ENCODE measurements around the gene SMURF1.

The SMURF1 gene

DNA sequence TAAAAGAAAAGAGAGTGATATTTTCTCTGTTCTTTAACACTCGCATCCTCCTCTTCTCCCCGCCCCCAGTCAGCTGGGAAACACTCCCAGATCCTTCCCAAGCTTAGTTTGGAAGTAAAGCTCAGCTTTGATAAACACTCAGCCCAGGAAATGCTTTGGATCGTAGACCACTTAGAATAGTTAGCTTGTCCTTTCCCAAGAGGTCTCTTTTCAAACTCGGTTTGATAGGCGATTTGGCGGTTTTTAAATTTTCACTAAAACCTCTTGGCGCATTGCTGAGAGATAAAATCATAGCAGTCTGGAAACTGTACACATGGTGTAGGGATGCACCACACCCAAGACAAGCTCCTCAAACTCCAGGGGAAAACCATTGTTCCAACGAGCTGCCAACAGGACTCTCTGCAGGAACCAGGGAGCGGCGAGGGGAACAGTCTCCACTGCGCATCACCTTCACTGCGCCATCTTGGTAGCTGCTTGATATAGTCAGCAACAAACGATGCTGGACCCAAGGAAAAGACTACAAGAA is 22.3 kb downstream of the SMURF1 start:
- TF ChIP-seq, protein P1, sequence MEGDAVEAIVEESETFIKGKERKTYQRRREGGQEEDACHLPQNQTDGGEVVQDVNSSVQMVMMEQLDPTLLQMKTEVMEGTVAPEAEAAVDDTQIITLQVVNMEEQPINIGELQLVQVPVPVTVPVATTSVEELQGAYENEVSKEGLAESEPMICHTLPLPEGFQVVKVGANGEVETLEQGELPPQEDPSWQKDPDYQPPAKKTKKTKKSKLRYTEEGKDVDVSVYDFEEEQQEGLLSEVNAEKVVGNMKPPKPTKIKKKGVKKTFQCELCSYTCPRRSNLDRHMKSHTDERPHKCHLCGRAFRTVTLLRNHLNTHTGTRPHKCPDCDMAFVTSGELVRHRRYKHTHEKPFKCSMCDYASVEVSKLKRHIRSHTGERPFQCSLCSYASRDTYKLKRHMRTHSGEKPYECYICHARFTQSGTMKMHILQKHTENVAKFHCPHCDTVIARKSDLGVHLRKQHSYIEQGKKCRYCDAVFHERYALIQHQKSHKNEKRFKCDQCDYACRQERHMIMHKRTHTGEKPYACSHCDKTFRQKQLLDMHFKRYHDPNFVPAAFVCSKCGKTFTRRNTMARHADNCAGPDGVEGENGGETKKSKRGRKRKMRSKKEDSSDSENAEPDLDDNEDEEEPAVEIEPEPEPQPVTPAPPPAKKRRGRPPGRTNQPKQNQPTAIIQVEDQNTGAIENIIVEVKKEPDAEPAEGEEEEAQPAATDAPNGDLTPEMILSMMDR (IDR thresholded peaks at IDR 0.05; ENCODE audit: low read depth, low read length), result no peak

DNA sequence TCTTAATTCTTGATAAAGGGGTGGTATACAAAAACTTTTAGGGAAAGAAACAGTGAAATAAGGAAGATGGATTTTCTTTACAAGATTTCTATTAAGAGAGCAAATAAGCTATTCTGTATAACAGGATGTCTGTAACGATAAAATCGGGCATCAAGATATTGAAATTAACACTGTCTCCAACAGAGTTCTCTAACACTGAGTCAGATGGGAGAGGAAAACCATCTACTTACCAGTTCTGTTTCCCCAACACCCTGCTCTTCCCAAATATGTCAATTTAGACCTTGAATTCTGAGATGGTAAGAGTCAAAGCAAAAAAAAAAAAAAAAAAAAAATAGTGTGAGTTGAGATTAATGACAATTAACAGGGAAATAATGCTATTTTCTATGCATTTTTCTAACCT is 23.0 kb downstream of the SMURF1 start:
- TF ChIP-seq, protein P1 (IDR thresholded peaks at IDR 0.05; ENCODE audit: low read depth, low read length), result no peak

More for the DNA sequence above, 22.3 kb downstream of the SMURF1 start:
- peak overlapping the region; percentile 2 for H3K4me3 ChIP-seq (ENCODE audit: low read depth, low read length)

DNA sequence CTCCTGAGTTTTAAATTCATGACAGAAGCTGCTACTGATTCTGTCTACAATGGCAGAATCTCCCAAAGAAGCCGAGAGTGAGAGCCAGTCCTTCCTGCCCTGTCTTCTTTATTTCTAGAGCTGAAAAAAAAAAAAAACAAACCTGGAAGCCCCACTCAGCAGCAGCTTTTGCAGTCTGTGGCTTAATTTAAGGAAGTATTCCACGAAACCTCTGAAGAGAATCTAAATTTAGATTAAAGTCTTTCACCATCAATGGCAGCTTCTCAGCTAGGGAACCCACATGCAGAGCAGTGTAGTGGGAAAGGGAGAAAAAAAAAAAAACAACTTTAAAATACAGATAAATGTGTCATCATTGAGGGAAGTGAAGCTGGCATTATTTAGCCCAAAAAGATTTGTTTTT is 23.4 kb downstream of the SMURF1 start:
- TF ChIP-seq, protein P1 (IDR thresholded peaks at IDR 0.05; ENCODE audit: low read depth, low read length), result no peak
- H3K4me3 ChIP-seq (ENCODE audit: low read depth, low read length), result no peak overlapping the region

More for the DNA sequence above, 23.0 kb downstream of the SMURF1 start:
- no peak overlapping the region for H3K4me3 ChIP-seq (ENCODE audit: low read depth, low read length)

DNA sequence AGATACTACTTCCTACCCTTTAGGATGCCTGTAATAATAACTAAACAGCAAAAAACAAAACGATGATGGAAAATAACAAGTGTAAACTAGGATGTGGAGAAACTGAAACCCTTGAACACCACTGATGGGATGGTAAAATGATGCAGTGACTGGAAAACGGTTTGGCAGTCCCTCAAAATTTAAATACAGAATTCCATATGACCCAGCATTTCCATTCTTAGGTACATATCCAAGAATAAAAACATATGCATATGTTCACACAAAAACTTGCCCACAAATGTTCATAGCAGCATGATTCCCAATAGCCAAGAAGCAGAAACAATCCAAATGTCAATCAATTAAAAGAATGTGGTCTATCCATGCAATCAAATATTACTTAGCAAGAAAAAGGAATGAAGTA is 25.8 kb downstream of the SMURF1 start:
- TF ChIP-seq, protein P1 (IDR thresholded peaks at IDR 0.05; ENCODE audit: low read depth, low read length), result no peak
- H3K4me3 ChIP-seq (ENCODE audit: low read depth, low read length), result no peak overlapping the region

DNA sequence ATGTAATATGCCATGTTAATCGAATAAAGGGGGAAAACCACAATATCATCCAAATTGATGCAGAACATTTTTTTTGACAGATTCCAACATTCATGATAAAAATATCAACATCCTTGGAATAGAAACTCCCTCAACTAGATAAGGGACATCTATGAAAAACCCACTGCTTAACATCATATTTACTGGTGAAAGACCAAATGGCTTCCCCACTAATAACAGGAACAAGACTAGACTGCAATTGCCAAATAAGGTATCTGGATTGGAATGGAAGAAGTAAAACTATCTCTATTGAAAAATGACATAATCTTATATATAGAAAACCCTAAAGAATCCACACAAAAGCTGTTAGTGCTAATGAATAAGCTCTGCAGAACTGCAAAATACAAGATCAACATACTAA is 27.8 kb downstream of the SMURF1 start:
- TF ChIP-seq, protein P1 (IDR thresholded peaks at IDR 0.05; ENCODE audit: low read depth, low read length), result no peak

DNA sequence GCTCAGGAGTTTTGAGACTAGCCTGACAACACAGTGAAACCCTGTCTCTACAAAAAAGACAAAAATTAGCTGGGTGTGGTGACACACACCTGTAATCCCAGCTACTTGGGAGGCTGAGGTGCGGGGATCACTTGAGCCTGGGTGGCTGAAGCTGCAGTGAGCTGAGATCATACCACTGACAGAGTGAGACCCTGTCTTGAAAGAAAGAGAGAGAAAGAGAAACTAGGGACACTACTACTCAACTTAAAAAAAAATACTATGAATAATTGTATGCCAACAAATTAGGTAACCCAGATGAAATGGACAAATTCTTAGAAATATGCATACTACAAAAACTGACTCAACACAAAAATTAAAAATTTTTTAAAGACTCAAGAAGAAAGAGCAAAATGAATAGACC is 28.5 kb downstream of the SMURF1 start:
- TF ChIP-seq, protein P1 (IDR thresholded peaks at IDR 0.05; ENCODE audit: low read depth, low read length), result no peak
- no peak overlapping the region for H3K4me3 ChIP-seq (ENCODE audit: low read depth, low read length)

More for the DNA sequence above, 27.8 kb downstream of the SMURF1 start:
- H3K4me3 ChIP-seq (ENCODE audit: low read depth, low read length), result no peak overlapping the region

DNA sequence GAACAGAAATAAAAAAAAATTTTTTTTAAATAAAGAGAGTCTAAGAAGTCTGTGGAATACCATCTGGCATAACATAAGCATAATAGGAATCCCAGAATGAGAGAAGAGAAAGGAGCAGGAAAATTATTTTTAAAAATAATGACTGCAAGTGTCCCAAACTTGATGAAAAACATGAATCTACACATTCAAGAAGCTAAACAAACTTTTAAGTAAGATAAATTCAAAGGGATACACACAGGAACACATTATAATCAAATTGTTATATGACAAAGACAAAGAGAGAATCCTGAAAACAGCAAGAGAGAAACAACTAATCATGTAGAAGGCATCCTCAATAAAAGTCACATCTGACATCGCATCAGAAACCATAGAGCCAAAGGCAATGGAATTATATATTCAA is 30.9 kb downstream of the SMURF1 start:
- TF ChIP-seq, protein P1 (IDR thresholded peaks at IDR 0.05; ENCODE audit: low read depth, low read length), result no peak
- no peak overlapping the region for H3K4me3 ChIP-seq (ENCODE audit: low read depth, low read length)

Data from WI38 (cell line).